Cardiac fibroblast (primary cell): ENCODE results near the gene KLHL30.
A peak's percentile ranks its signal among the peaks of the same experiment; 100 is the strongest.

Source experiments
- DNase-seq, 2 donors: peaks; one replicate each; pipeline versions ENCODE4 v3.0.0 to v3.0.0-alpha.2; 2010; ENCODE audit warnings: low read depth in 2 of 2
- H3K4me3 ChIP-seq, 2 donors: replicated peaks in 1 of 2; 1 replicate in 1 of 2; 2 replicates in 1 of 2; pipeline ENCODE4 v1.5.1; 2011; ENCODE audit warnings: low read depth in 2 of 2, low read length in 2 of 2, mild to moderate bottlenecking in 2 of 2, moderate library complexity in 1 of 2
- TF ChIP-seq, protein P1 (sequence below): IDR thresholded peaks from one replicate; pipeline ENCODE4 v1.5.1; 2011; ENCODE audit warnings: low read depth, mild to moderate bottlenecking, low read length, inconsistent platforms

KLHL30 gene

DNA sequence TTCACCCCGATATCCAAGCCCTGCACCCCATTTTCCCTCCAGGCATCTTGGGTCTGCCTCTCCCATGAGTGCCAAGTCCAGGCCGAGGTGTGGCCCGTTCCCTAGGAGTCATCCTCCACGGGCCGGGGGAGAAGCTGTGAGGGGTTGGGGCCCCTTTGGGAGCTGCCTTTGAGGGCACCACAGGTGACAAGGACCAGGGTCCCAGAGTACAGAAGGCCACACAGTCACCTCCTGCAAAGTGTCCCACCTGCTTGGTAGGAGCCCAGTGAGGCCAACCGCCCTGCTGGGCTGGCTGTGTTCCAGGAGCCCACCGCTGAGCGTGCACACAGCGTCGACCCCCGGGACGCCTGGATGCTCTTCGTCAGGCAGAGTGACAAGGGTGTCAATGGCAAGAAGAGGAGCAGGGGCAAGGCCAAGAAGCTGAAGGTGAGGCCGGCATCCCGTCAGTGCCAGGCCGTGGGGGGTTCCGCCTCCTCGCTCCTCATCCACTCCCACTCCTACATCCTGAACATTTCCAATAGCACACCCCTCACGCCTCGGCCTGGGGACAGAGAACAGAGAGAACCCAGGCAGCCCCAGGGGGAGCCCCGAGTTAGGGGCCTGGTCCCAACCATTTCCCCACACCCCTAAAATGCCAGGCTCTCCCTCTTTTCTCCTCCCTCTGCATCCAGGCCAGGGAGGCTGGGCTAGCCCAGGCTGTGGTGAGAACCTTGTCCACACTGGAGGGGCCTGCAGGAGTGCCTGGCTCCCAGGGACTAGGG, 23.0 kb downstream of the KLHL30 start:
- H3K4me3 ChIP-seq = no peak overlapping the region
- DNase-seq = no peak
- TF ChIP-seq, protein P1, sequence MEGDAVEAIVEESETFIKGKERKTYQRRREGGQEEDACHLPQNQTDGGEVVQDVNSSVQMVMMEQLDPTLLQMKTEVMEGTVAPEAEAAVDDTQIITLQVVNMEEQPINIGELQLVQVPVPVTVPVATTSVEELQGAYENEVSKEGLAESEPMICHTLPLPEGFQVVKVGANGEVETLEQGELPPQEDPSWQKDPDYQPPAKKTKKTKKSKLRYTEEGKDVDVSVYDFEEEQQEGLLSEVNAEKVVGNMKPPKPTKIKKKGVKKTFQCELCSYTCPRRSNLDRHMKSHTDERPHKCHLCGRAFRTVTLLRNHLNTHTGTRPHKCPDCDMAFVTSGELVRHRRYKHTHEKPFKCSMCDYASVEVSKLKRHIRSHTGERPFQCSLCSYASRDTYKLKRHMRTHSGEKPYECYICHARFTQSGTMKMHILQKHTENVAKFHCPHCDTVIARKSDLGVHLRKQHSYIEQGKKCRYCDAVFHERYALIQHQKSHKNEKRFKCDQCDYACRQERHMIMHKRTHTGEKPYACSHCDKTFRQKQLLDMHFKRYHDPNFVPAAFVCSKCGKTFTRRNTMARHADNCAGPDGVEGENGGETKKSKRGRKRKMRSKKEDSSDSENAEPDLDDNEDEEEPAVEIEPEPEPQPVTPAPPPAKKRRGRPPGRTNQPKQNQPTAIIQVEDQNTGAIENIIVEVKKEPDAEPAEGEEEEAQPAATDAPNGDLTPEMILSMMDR = no peak

GRCh38 chr2:238162251-238162845, 23.9 kb downstream of the KLHL30 start:
- DNase-seq = no peak
- TF ChIP-seq, protein P1 = no peak
- H3K4me3 ChIP-seq = no peak overlapping the region

DNA sequence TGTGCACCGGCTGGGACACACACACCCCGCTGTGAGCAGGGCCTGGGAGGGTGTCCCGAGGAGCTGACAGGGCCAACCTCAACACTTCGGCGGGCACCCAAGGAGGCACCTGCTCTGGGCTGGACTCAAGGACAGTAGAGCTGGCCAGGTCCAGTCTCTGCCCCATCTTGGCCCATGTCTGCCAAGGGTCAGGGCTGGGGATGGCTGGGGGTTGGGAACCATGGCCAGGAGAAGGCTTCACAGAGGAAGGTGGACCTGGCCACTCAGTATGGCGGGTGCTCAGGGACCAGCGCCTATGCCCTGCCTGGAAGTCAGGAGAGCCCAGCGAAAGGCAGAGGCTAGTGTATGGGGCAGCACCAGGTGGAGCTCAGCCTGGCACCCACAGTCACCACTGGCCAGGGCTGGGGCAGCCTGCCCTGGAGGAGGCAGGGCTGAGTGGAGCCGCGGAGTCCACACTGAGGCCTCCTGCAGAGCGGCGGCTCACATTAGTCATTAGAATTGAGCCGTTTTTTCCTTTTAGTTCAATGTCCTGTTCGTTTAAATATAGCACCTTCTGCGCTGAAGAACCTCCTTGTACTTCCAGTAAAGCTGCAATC, 24.5 kb downstream of the KLHL30 start:
- DNase-seq = peak in 1 of 2 donors; percentile 43
- TF ChIP-seq, protein P1 = no peak
- H3K4me3 ChIP-seq = no peak overlapping the region

DNA sequence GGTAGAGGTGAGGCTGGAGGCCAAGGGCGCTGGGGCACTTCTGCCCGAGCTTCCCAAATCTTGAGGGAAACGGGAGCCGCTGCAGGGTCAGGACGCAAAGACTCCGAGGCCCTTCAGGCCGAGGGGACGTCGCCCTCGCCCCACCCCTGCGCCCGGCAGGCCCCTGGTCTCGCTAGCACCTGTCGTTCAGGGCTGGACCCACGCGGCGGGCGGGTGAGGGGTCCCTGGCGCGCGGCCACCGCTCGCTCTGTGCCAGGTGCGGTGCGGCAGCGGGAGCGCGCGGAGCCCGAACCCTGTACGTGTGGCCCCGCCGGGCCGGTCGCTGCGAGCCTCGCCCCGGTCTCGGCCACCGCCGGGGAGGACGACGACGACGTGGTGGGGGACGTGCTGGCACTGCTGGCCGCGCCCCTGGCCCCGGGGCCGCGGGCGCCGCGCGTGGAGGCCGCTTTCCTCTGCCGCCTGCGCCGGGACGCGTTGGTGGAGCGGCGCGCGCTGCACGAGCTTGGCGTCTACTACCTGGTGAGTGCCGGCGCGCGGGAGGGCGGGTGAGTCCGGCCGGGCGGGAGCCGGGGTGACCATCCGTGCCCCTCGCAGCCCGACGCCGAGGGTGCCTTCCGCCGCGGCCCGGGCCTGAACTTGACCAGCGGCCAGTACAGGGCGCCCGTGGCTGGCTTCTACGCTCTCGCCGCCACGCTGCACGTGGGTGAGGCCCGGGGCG, 25.2 kb downstream of the KLHL30 start:
- TF ChIP-seq, protein P1 = no peak
- DNase-seq = no peak
- H3K4me3 ChIP-seq = no peak overlapping the region

DNA sequence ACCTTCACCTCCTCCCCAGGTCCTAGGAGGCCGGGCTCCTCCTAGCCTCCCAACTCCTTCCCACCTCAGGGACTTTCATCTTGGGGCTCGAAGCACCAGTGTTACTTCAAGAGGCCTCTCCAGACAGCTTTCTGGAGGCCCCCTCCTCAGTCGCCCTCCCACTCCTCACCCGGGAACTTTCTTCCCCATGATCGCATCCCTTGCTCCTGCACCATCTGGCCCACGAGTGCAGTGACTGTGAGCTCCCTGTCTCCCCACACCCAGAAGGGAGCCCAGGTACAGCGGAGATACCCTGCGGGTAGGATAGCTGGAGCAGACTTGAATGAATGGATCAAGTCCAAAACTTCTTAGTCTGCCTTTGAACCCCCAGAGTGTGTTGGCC, 26.4 kb downstream of the KLHL30 start:
- H3K4me3 ChIP-seq = no peak overlapping the region
- DNase-seq = no peak
- TF ChIP-seq, protein P1 = no peak

DNA sequence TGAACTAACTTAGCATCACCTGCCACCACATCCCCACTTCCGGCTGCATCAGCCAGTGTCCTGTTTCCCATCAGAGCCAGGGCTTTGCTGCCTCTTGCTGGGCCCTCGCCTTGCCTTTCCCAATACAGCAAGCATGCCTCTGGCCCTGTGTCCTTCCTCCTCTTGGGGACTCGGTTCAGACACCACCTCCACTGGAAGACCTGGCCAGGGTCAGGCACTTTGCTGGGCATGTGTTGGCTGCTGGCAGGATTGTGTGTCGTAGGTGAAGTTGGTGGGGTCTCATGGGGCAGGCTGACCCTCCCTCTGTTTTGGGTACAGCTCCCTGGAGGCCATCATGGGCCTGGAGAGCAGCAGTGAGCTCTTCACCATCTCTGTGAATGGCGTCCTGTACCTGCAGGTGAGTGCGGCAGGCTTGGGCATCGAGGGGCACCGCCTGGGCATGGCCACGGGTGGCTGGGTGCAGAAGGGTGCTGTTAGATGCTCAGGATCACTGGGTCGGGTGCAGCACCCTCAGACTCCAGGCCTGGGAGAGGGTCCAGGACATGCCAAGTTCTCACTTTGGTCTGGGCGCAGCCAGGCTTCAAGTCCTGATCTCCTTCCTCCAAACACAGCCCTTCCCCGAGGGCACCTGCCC, 26.9 kb downstream of the KLHL30 start:
- DNase-seq = no peak
- no peak overlapping the region for H3K4me3 ChIP-seq
- TF ChIP-seq, protein P1 = no peak
